Panc1 (cell line): ENCODE measurements around the gene TRAM2. TPM values are rescaled to one million over a fixed set of nuclear protein-coding genes. Genes with fewer than 3 reads are reported as not detected.
A peak's percentile ranks its signal among the peaks of the same experiment; 100 is the strongest.

Experiments used
- ATAC-seq: fragments of 200-7000 bp; cut with Tn5 transposase; 2 replicates; pipeline ENCODE4 v1.9.1; 2020; ENCODE audit warnings: mild to moderate bottlenecking, moderate library complexity
- BruUV-seq: library from RNA; stranded (reverse); fragments of 400-500 nt; replicated peaks from 2 replicates; lab custom pipeline; 2021; lab: Mats Ljungman, UMichigan
- CTCF ChIA-PET: fragments of 300-600 bp; sonication (Branson Sonifier 250); formaldehyde crosslinking; loops from one replicate; lab custom pipeline; 2022; ENCODE audit warnings: antibody characterized with exemption; lab: Charles Lee
- POLR2A ChIA-PET: fragments of 300-600 bp; sonication (Branson Sonifier 250); formaldehyde crosslinking; loops from one replicate; lab custom pipeline; 2022; ENCODE audit warnings: antibody characterized with exemption; lab: Charles Lee
- DNase-seq: peaks from one replicate; pipeline ENCODE4 v3.0.0-alpha.2; 2010; ENCODE audit warnings: low read depth, low spot score
- H3K27ac ChIP-seq: 2 replicates; pipeline ENCODE4 v1.5.1; 2011; ENCODE audit warnings: mild to moderate bottlenecking, low read length, inconsistent platforms
- H3K27me3 ChIP-seq: fragments of 200-500 bp; sonication (Bioruptor generic); 2 replicates; pipeline ENCODE4 v1.6.0; 2014; ENCODE audit warnings: low read length, inconsistent platforms; ENCODE audit not compliant: control insufficient read depth, insufficient read depth
- H3K36me3 ChIP-seq: fragments of 200-500 bp; sonication (Bioruptor generic); 2 replicates; pipeline ENCODE4 v1.5.1; 2014; ENCODE audit warnings: inconsistent platforms, mild to moderate bottlenecking, low read length, moderate library complexity; ENCODE audit not compliant: control insufficient read depth, insufficient read depth
- H3K4me1 ChIP-seq: 2 replicates; pipeline ENCODE4 v1.5.1; 2011; ENCODE audit warnings: inconsistent platforms, mild to moderate bottlenecking, low read length, moderate library complexity; ENCODE audit not compliant: control insufficient read depth, insufficient read depth
- H3K4me3 ChIP-seq, 2 experiments: 2 replicates each; pipeline ENCODE4 v1.5.1; 2011 to 2012; ENCODE audit warnings: low read depth in 2 of 2, low read length in 2 of 2, mild to moderate bottlenecking in 2 of 2, inconsistent platforms in 1 of 2, moderate library complexity in 1 of 2
- H3K9me3 ChIP-seq: fragments of 200-500 bp; sonication (Bioruptor generic); 2 replicates; pipeline ENCODE4 v1.5.1; 2014; ENCODE audit warnings: low read depth, mild to moderate bottlenecking, inconsistent platforms, low read length, moderate library complexity; ENCODE audit not compliant: control insufficient read depth, insufficient read depth
- CTCF ChIP-seq: fragments of 450-650 bp; IDR thresholded peaks from 2 replicates; pipeline ENCODE4 v1.5.1; 2017; ENCODE audit warnings: mild to moderate bottlenecking
- POLR2AphosphoS5 ChIP-seq: IDR thresholded peaks from 2 replicates; pipeline ENCODE4 v1.6.1; 2012; ENCODE audit warnings: mild to moderate bottlenecking, low read depth, low read length, moderate library complexity
- REST ChIP-seq, 2 experiments: IDR thresholded peaks; 2 replicates each; pipeline ENCODE4 v1.6.1; 2011 to 2012; ENCODE audit warnings: low read depth in 2 of 2, control low read depth in 1 of 2, low read length in 1 of 2, mild to moderate bottlenecking in 1 of 2, moderate library complexity in 1 of 2; ENCODE audit not compliant: insufficient read depth in 1 of 2
- SIN3A ChIP-seq: IDR thresholded peaks from 2 replicates; pipeline ENCODE4 v1.6.1; 2012; ENCODE audit warnings: low read depth, mild to moderate bottlenecking, low read length, moderate library complexity, borderline replicate concordance; ENCODE audit not compliant: insufficient read depth
- TCF7L2 ChIP-seq: IDR thresholded peaks from 2 replicates; pipeline ENCODE4 v1.6.1; 2011; ENCODE audit warnings: mild to moderate bottlenecking, low read depth, low read length, inconsistent platforms
- in situ Hi-C: cut with HindIII; loops from 2 replicates; pipeline ENCODE4 v1.10.0; 2016; ENCODE audit warnings: low sequenced_read_pairs, low pct_unique_long_range_greater_than_20kb
- intact Hi-C: fragments of 100-400 bp; cut with micrococcal nuclease; formaldehyde crosslinking; loops from one replicate; pipeline ENCODE4 v1.10.0; 2022; ENCODE audit not compliant: unreplicated experiment
- total RNA-seq: library from RNA; stranded (reverse); gene quantifications from one replicate; pipeline ENCODE4 v1.2.1, GENCODE V29; 2021; ENCODE audit not compliant: unreplicated experiment

Gene TRAM2
- total RNA-seq, 1 experiment from 2014 or later, result 56.7 TPM

DNA sequence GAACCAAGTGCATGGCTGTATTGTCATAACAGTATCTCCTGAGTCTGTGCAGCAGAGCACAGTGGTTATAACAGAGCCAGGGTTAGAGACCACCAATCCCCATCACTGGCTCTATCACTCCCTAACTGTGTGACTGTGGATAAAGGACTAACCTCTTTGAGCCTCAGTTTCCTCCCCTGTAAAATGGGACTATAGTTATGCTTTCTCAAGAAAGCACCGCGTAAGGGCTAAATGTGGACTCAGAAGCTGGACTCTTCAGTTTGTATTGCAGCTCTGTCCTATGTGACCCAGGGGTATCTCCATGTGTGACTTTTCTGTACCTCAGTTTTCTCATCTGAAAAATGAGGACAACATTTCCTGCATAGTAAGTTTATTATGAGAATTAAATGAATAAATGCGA is 59.9 kb downstream of the TRAM2 start:
- no TSS peak for BruUV-seq
- peak overlapping the region; percentile 98 for H3K27ac ChIP-seq
- DNase-seq, result no peak
- TF ChIP-seq POLR2AphosphoS5 (no peak), SIN3A (no peak), TCF7L2 (no peak), REST (IDR thresholded peaks at IDR 0.05; ENCODE audit: insufficient read depth in 1 of 2, low read depth in 2 of 2, low read length in 1 of 2) (no peak), CTCF (no peak)
- peaks cover 56% of the 10 kb centered on the region for H3K4me1 ChIP-seq
- intact Hi-C loops, result loop anchor here (5.0 kb wide), 1 partner anchor 60 kb away; the partner anchor contains the start of gene TRAM2
- H3K27me3 ChIP-seq, result no peaks in the 10 kb centered on the region
- ChIA-PET POLR2A (no interaction called here), CTCF (no interaction called here)
- ATAC-seq, result no peak
- no peak overlapping the region for H3K4me3 ChIP-seq
- no peaks in the 10 kb centered on the region for H3K9me3 ChIP-seq
- in situ Hi-C loops, result no loop called here
- peaks cover 7% of the 10 kb centered on the region for H3K36me3 ChIP-seq

DNA sequence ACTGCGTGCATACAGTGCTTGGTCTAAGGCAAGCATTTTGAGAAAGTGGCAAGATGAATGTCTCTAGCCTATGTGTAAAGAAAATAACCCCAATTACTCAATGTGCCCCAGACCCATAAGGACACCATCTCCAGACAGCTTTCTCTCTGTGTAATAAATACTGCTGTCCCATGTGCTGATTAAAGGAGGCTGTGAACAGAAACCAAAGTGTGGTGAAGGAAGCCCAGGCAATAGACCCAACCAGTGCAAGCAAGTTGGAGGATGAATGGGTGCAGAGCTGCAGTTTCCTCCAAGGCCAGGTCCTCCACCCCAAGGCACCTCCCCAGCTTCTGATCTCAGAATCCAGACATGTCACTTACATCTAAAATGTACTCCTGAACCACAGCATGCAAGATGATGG is 60.6 kb downstream of the TRAM2 start:
- POLR2A ChIA-PET, result no interaction called here
- H3K4me1 ChIP-seq, result peaks cover 50% of the 10 kb centered on the region
- BruUV-seq, result no TSS peak
- ATAC-seq (no peak), DNase-seq (no peak)
- intact Hi-C loops, result loop anchor here (5.0 kb wide), 1 partner anchor 61 kb away; the partner anchor contains the start of gene TRAM2
- no peaks in the 10 kb centered on the region for H3K27me3 ChIP-seq
- H3K9me3 ChIP-seq, result no peaks in the 10 kb centered on the region
- TF ChIP-seq SIN3A (no peak), TCF7L2 (no peak), REST (IDR thresholded peaks at IDR 0.05; ENCODE audit: insufficient read depth in 1 of 2, low read depth in 2 of 2, low read length in 1 of 2) (peak; percentile 17 to 52; a peak in 2 of 4 replicates)
- peak overlapping the region; percentile 98 for H3K27ac ChIP-seq
- H3K36me3 ChIP-seq, result peaks cover 7% of the 10 kb centered on the region
- CTCF ChIA-PET, result no interaction called here
- no peak overlapping the region for H3K4me3 ChIP-seq
- in situ Hi-C loops, result no loop called here
